PC-9 (cell line): ENCODE results near the gene PNMA6E.

Experiments used
- EZH2 ChIP-seq: fragments of 200-600 bp; sonication (generic); IDR thresholded peaks from 2 replicates; pipeline ENCODE4 v1.8.0; 2017; ENCODE audit warnings: antibody characterized with exemption, low read depth
- TF ChIP-seq, protein P1 (sequence below): fragments of 200-600 bp; sonication (generic); conservative IDR thresholded peaks from 2 replicates; pipeline ENCODE4 v1.6.1; 2017; ENCODE audit warnings: mixed run types, antibody characterized with exemption, mild to moderate bottlenecking, moderate library complexity

DNA sequence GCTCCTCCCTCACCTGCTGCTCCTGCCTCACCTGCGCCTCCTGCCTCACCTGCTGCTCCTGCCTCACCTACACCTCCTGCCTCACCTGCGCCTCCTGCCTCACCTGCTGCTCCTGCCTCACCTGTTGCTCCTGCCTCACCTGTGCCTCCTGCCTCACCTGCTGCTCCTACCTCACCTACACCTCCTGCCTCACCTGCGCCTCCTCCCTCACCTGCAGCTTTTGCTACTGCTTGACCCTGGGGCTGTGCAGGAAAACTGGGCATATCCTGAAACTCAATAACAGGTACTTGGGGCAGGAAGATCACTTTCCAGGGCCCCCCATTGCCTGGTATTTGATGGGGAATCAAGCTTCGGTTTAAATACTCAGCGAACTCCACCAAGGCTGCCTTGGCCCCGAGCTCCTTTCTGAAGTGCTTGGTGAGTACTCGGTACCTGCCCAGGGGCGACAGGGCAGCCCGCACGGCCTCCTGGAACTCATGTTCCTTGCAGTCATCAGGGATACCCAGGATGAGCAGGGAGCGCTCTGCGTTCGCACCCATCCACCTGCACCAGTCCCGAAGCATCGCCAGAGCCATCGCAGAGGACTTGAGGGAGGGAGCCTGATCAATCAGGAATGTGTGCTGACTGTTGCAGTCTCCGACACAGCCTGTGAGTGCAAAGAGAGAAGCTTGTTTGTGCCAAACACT lies 2.7 kb downstream of the PNMA6E start:
- TF ChIP-seq, protein P1, sequence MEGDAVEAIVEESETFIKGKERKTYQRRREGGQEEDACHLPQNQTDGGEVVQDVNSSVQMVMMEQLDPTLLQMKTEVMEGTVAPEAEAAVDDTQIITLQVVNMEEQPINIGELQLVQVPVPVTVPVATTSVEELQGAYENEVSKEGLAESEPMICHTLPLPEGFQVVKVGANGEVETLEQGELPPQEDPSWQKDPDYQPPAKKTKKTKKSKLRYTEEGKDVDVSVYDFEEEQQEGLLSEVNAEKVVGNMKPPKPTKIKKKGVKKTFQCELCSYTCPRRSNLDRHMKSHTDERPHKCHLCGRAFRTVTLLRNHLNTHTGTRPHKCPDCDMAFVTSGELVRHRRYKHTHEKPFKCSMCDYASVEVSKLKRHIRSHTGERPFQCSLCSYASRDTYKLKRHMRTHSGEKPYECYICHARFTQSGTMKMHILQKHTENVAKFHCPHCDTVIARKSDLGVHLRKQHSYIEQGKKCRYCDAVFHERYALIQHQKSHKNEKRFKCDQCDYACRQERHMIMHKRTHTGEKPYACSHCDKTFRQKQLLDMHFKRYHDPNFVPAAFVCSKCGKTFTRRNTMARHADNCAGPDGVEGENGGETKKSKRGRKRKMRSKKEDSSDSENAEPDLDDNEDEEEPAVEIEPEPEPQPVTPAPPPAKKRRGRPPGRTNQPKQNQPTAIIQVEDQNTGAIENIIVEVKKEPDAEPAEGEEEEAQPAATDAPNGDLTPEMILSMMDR, result no peak
- TF ChIP-seq EZH2, result no peak
